Nucleus accumbens (tissue), 56 donors: ENCODE data around the gene SF3B4.
"Not testable (repeated sequence)": the region's sequence is repeated elsewhere in the genome, so short reads cannot be mapped to it uniquely, and the experiment has no call there.

Experiments
- DNase-seq, 56 donors: peaks; one replicate each; lab custom pipeline; 2025; lab: John Stamatoyannopoulos, UW

SF3B4 gene, protein sequence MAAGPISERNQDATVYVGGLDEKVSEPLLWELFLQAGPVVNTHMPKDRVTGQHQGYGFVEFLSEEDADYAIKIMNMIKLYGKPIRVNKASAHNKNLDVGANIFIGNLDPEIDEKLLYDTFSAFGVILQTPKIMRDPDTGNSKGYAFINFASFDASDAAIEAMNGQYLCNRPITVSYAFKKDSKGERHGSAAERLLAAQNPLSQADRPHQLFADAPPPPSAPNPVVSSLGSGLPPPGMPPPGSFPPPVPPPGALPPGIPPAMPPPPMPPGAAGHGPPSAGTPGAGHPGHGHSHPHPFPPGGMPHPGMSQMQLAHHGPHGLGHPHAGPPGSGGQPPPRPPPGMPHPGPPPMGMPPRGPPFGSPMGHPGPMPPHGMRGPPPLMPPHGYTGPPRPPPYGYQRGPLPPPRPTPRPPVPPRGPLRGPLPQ

DNA sequence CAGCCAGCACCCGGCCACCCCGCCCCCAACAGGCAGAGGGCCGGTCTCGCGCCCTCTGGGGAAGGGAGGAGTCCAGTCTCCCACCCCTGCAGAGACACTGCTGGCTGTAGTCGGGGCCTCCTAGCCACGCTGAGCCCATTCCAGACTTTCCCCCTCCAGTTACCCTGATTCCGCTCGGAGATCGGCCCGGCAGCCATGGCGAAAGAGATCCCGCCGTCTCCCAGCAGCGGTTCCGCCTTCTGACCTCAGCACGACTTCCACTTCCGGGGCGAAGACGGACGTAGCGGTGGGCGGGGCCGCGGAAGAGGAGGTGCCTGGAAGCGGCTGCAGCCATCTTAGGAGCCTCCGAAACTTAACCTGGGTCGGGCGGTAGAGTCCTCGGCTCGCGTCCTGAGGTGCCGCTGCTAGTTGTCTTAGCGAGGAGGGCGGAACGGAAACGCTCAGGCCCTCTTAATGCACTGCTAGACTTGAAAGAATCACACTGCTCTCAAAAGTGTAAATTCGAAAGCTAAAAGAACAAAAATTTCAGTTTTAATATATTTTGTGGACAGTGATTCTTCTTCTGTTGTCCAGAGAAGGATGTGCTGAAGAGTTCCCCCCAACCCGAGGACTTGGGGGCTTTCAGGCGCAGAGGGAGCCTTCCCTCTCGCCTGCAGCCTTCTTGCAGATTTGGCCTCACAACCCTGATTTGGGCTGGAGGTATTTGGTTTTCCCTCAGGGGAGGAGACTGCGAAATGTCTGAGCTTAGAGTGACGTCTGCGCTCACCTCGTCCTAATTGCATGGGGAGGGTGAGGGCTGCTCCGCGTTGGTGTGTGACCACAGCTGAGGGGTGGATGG lies at the start of gene SF3B4:
Gene SF3B4 (minus strand): TSS at position 241 of the 838 bp plus-strand sequence. CDS start 44 bp downstream, at position 197.
- DNase-seq: peak; percentile 43 to 98 (median 92)

DNA sequence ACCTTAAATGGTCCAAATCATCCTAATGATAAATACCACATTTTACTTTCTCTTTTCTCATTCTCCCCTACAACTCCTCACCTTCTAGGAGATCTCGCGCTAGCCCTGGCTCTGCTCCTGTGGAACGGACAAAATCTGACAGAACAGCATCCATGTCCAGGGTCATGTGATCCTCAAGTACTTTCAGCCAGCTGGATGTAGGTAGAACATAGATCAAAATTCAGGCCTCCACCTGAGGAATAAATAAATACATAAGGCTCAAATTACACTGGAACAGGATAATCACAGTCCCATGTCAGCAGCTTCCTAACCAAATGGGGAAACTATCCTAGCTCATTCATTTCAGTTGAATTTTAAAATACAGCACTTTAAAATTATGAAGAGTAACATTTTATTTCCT lies 49.7 kb upstream of the SF3B4 start:
- no peak for DNase-seq

DNA sequence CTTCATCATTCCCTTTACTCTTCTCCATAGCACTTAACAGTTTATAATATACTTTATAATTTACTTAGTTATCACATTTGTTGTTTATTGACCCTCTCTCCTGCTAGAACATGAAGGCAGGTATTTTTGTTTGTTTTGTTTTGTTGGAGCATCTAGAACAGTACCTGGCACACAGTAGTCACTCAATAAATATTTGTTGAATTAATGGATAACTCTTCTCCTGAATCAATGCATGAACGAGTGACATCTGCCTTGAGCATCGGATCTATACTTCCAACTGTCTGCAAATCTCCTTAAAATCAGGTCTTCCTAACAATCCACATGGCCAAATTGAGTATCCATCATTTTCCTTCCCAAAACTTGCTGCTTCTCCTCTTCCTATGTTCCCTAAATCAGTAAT lies 44.9 kb upstream of the SF3B4 start:
- no peak for DNase-seq

DNA sequence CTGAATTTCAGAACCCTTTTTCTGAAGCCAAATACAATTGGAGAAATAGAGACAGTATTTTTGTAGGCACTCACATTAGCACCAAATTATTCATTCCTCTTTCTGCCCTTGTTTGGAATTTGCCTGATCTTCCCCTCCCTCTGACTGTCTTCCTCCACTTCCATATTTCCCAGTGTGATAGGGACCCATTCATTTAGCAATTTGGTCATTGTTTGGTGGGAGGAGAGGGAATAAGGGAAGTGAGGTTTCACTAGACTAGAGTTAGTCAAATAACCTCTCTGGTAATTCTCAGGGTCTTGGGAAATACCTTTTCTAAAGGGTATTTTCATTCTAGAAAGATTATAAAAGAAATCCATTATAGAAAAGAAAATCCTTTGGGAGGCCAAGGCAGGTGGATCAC lies 40.0 kb upstream of the SF3B4 start:
- no peak for DNase-seq

DNA sequence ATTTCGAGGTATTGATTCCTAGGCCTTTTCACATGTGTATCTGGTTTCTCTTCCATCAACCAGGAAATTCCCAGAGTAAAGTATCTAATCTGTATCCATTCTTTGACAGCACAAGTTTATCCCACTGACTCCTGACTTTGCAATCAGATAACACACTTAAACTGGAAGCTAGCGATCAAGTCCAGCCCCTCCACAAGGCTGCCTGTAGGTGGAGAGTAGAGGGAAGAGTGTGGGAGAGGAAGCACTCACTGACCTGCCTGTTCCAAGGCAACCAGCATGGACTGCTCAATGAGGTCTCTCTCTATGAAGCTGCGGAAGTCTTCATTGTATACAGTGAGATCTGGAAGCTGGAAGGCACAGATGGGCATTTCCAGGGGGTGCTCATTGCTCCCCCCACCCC lies 39.4 kb upstream of the SF3B4 start:
- no peak for DNase-seq

DNA sequence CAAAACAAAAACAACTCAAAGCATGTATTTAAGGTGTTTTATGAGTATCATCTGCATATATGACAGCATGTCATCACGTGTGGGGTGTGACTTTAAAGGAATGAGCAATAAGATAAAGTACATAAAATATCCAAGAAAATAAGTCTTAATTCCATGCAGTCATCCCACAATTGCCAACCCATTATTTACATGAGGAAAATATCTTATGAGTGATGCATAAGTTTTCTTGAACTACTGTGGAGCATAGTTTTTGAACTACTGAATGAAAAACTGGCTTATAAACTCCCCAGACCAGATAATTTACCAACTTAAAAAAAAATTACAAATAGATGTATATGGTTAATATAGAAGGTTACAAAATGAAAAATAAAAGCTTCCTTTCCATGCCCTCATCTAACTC lies 38.8 kb upstream of the SF3B4 start:
- no peak for DNase-seq

DNA sequence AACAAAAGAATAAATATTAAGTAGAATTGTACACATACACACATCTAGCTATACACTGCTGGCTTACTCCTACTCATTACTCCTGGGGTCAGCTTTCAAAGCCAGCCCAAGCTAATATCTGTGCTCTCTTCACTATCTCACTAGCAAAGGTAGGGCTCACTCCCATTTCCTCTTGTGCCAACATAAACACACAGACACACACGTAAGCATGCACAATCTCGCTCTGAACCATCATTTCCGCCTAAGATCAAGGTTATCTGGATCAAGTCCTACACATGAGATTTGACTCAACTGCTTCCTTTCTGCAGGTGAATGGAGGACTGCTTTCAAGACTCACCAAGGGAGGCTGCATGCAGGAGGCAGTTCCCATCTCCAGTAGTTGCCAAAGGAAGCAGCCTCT lies 37.8 kb upstream of the SF3B4 start:
- DNase-seq: no peak

DNA sequence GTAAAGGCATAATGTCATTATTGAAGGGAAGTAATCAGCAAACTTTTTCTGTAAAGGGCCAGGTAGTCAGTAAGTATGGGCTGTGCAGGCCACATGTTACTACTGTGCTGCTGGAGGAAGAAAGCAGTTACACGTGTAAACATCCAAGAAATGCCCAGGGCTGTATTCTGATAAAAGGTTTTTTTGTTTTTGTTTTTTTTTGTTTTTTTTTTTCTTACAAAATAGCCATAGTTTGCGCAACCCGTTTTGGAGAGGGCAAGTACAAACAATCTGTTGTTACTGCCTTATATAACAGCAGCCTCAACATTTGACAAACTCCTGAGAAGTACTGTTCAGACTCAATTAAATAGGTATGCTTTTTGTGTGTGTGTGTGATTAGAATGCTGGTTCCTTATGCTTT lies 35.8 kb upstream of the SF3B4 start:
- DNase-seq: no peak

DNA sequence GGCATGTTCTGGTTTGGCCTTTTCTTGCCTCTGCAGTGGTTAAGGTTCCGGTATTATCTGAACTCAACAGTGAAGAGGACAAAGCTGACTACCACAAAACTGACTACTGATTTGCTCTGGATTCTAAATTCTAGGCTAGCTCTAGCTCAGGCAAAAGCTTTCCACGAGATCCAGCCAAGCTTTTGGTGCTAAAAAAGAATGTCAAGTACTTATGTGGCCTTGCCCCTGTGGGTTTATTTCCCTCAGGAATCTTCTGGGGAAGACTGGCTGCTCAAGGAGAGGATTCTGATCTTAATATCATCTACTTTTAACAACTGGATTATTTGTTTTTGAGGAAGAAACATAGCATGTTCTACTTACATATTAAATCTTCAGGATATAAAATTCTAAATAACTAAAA lies 35.1 kb upstream of the SF3B4 start:
- no peak for DNase-seq

DNA sequence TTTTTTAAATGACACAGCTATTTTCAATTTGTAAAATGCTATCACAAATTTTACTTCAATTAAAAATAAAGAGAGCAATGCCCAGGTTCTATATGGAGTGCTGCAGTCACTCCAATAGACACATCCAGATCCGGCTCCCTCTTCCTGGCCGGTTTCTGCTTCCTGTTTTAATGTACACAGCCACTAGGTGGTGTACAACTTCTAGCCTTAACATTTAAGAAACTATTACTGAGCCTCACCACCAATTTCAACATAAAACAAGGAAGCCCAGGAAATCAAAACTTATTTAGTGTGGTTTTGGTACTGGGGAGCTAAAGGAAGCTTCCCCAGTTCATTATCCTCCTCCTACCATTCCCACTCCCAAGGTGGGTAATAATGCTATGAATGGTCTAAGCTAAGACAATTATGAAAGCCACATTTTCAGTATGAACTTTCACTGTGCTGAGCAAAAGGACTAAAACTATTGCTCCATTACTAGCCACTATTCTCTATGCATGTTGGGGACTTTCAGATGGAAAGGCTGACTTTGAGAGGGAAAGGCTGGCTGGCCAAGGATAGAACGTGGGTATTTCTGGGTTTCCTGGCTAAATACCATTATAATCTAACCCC lies 34.5 kb upstream of the SF3B4 start:
- DNase-seq: peak in 32 of 56 donors; percentile 1 to 70 (median 26)

DNA sequence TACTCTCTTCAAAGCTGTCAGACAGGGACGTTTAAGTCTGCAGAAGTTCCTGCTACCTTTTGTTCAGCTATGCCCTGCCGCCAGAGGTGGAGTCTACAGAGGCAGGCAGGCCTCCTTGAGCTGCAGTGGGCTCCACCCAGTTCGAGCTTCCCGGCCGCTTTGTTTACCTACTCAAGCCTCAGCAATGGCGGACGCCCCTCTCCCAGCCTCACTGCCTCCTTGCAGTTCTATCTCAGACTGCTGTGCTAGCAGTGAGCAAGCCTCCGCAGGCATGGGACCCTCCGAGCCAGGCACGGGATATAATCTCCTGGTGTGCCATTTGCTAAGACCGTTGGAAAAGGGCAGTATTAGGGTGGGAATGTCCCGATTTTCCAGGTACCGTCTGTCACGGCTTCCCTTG lies 29.9 kb upstream of the SF3B4 start:
- DNase-seq: not testable (repeated sequence)

DNA sequence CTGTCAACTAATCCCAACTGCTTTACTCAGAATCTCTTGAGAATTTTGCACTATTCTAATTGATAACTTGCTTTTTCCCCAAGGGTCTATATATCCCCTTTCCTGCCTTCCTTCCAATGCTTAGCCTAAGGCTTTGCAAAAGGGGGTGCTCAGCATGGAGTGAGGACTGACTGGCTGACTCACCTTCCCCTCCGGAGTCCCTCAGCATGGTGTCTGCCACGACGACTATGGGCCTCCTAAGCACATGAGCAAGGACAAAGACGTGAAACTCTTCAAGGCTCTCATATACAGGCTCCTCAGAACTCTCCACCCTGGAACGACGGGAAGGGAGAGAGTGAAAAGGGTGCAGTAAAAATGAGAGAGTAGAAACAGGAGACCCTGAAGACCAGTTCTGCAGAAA lies 22.3 kb upstream of the SF3B4 start:
- no peak for DNase-seq

DNA sequence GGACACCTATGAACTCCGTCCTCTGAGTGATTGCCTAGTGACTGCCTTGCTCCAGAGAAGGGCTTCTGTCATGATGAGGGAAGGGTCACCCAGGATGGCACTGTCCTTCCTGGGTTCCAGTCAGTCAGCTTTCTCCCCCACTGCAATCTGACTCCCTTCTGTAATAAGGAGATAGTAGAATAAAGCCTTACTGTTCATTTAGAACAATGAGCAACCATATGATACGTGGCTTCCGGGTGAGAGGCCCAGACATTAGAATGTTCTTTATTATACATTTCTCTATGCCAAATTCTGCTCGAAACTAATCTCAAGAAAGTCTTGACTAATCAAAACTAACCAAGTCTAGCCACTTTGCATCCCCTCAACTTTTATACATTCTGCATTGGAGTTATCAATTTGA lies 17.6 kb upstream of the SF3B4 start:
- peak in 1 of 56 donors; percentile 13 for DNase-seq

DNA sequence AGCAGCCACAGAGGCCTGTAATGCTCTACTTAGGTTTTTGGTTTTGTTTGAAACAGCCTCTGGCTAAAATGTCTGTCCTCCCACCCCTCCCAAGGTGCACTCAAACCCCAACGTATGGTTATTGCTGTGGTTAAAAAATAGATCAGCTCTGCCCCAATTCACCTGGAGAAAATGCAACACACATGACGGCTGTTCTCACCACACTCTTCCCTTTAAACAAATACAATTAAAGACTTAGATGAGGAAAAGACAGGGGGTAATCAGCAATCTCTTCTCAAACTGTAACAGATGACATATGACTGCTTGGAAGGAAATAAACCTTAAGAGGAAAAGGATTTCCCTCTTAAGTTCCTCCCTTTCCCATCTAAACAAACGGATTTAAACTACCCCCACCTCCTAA lies 15.3 kb upstream of the SF3B4 start:
- DNase-seq: no peak

DNA sequence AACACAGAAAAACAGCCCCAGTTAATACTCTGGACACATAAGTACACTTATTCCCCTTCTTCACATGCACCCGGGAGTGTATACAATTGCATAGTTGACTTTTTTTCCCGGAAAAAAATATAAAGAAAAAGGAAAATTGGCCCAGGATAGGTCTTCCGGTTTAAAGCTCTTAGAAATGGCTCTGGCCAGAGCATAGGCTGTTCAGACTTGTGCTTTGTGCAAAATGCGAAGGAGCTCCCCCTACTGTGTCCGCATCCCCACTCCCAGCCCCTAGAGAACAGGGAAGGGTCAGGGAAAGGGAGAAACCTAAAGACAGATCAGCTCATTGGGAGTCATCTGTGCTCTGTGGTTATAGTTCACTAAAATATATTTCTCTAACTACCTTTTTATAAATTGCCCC lies 14.6 kb upstream of the SF3B4 start:
- DNase-seq: peak in 18 of 56 donors; percentile 4 to 45 (median 14)

DNA sequence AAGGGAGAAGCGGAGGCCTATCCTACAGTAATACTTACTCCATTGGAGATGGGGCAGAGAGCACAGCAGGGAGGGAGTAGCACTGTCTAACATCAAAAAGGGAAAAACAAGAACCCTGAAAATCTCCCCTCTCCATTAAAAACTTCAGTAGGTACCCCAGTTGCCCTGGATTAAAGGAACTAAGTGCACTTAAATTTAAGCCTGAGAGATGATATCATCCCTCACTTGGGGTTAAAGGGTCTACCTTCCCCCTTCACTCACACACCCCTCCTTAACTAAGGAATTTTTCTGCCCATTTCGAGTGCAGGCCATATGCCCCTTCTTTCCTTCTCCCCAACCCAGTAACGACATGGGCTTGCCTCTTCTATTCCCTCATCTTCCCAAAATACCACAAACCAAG lies 12.8 kb upstream of the SF3B4 start:
- DNase-seq: no peak

DNA sequence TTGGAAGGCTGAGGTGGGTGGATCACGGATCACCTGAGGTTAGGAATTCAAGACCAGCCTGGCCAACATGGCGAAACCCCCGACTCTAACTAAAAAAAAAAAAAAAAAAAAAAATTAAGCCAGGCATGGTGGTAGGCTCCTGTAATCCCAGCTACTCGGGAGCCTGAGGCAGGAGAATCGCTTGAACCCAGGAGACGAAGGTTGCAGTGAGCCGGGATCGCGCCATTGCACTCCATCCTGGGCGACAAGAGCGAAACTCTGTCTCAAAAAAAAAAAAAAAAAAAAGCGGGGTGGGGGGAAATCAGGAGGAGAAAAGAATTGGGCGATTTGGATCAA lies 11.0 kb upstream of the SF3B4 start:
- not testable (repeated sequence) for DNase-seq

DNA sequence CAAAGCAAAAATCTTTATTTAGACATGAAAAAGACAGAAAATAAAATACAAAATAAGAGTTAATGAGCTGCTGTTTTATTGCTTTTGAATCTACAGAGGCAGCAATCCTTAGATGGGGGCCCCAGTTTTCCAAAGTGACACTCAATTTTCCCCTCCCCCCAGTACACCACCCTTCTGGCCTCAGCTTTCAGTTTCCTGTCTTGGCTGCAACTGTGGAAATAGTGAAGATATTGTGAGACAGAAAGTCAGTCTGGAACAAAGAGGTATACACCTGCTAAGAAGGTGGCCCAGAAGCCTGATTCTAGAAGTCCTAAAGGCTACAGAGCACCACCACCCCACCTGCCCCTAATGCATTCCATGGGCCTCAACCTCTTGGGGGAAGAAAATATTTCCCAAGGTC lies 10.2 kb upstream of the SF3B4 start:
- DNase-seq: no peak

DNA sequence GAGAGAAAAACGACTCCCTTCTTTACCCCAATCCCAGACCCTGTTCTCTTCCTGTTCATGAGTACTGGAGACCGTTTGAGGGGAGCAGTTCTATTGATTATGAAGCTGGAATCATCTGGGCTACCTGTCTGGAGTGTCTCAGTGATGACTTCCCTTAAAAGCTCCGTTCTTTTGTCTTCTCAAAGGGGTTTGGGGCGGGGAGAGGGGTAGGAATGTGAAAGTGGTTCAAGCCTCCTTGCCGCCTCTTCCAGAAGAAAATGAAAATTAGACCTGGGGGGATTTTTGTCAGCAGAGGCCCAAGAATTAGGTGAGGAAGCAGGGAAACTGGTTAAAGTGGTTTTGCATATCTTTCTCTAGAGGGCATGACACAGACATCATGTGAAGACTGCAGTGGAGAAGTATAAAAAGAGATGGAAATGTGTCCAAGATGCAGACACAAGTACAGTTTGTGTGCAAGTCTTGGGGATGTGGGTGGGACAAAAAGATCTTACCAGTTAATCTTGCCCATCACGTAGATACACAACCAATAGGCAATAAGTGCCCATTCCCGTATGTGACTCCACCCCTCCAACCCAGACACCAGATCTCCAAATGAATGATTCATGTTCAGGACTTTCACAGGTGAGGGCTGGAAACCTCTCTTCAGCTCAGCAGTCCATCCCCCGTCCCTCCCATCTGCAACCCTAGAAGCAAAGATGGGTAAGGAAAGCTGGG lies 9.5 kb upstream of the SF3B4 start:
- DNase-seq: peak in 2 of 56 donors; percentile 17 to 31

DNA sequence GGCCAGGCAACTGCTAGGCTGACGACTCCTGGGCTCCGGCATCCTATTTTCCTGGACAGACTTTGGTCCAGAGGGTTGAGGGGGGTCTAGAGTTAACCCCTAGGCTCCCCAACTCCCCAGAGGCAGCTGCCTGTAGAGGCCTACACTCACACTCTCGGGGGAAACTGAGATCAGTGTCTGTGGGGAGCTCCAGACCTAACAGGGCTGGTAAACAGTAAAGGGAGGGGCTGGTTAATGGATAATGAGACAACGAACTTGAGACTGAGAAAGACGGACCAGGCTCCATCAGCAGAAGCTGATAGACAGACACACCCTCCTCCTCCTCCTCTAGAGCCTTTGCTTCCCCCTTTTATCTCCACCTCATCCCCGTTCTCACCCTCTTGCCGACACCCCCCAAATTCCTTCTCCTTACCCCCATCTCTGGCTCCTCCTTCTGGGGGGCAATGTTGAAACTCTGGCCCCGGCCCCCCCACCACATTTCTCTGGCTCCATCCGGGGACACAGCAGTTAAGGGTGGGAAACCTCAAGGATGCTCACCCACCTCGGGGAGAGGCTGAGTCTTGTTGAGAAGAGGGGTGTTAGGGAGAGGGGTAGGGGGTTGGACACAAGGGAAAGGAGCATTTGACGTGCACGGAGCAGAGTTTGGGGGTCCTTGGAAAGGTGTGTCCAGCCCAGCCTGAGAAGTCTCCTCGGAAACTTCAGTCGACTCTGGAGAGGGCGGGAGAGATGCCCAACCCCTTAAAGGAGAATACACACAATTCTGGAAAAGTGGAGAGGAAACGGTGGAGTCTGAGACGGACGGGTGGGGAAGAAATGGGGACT lies 8.8 kb upstream of the SF3B4 start, which contains the start of gene MTMR11:
Gene MTMR11 (minus strand): TSS at position 710 of the 822 bp plus-strand sequence. CDS start 232 bp downstream, at position 478.
- peak in 13 of 56 donors; percentile 10 to 48 (median 20) for DNase-seq
